Sigmoid colon (tissue), 7 donors: Measurements from ENCODE around the gene ACP2. TPM values are rescaled to one million over a fixed set of nuclear protein-coding genes. Genes with fewer than 3 reads are reported as not detected.
A peak's percentile ranks its signal among the peaks of the same experiment; 100 is the strongest.

Source experiments
- DNase-seq: peaks from one replicate; pipeline ENCODE4 v3.0.0-alpha.2; 2019
- H3K27ac ChIP-seq, 4 donors: fragments of 200-600 bp; sonication (generic); one replicate each; pipeline ENCODE4 v1.5.1; 2016 to 2019; ENCODE audit warnings: mild to moderate bottlenecking in 1 of 4
- H3K27me3 ChIP-seq, 3 donors: fragments of 200-600 bp; sonication (generic); one replicate each; pipeline ENCODE4 v1.5.1; 2019; ENCODE audit warnings: mild to moderate bottlenecking in 1 of 3
- H3K36me3 ChIP-seq, 4 donors: fragments of 200-600 bp; sonication (generic); one replicate each; pipeline ENCODE4 v1.5.1; 2016 to 2019
- H3K4me1 ChIP-seq, 4 donors: fragments of 200-600 bp; sonication (generic); one replicate each; pipeline ENCODE4 v1.5.1; 2017 to 2019
- H3K4me3 ChIP-seq, 4 donors: fragments of 200-600 bp; sonication (generic); one replicate each; pipeline ENCODE4 v1.5.1; 2017 to 2019; ENCODE audit warnings: mild to moderate bottlenecking in 2 of 4, moderate library complexity in 1 of 4
- H3K9me3 ChIP-seq, 4 donors: fragments of 200-600 bp in 3 of 4; sonication (generic) in 3 of 4; one replicate each; pipeline versions ENCODE4 v1.5.1 to v1.6.1; 2013 to 2019
- EP300 ChIP-seq, 4 donors: sonication (generic); formaldehyde crosslinking; IDR thresholded peaks; one replicate each; pipeline ENCODE4 v1.6.1; 2017; ENCODE audit warnings: antibody characterized with exemption in 4 of 4
- POLR2A ChIP-seq, 2 donors: fragments of 450-650 bp; IDR thresholded peaks; one replicate each; pipeline ENCODE4 v1.6.1; 2016; ENCODE audit warnings: antibody characterized with exemption in 2 of 2, mild to moderate bottlenecking in 2 of 2, moderate library complexity in 2 of 2
- POLR2AphosphoS5 ChIP-seq, 4 donors: sonication (generic); formaldehyde crosslinking; IDR thresholded peaks; one replicate each; pipeline ENCODE4 v1.6.1; 2017; ENCODE audit warnings: antibody characterized with exemption in 4 of 4
- WGBS, 2 donors: extraction: QIAGEN DNeasy Blood & Tissue Kit; methylation state at CpG; one replicate each; pipeline ENCODE4 v1.1.7; 2013; 5-methylcytosine and 5-hydroxymethylcytosine counted together
- intact Hi-C: fragments of 100-400 bp; cut with DNase I; formaldehyde crosslinking; loops from one replicate; pipeline ENCODE4 v1.15.1; 2023
- polyA plus RNA-seq, 3 donors: library from polyadenylated mRNA; stranded (reverse); fragments of 200-250 nt; gene quantifications; one replicate each; pipeline ENCODE4 v1.2.3, GENCODE V29; 2013
- total RNA-seq, 4 donors: library from RNA; depleted of rRNA; stranded (reverse); fragments of >200 nt; gene quantifications; one replicate each; pipeline ENCODE4 v1.1.0, GENCODE V29; 2016
- TF ChIP-seq, protein P1 (sequence below), 4 experiments: fragments of 450-650 bp in 3 of 4; fragments of 200-600 bp in 1 of 4; IDR thresholded peaks; one replicate each; pipeline ENCODE4 v1.5.1; 2016 to 2019; ENCODE audit warnings: antibody characterized with exemption in 4 of 4, mild to moderate bottlenecking in 3 of 4, moderate library complexity in 2 of 4
- donor health status: healthy with polysubstance abuse.
- donor health status: Bipolar disorder and iron deficiency.
- donor health status: healthy.

The ACP2 gene, protein sequence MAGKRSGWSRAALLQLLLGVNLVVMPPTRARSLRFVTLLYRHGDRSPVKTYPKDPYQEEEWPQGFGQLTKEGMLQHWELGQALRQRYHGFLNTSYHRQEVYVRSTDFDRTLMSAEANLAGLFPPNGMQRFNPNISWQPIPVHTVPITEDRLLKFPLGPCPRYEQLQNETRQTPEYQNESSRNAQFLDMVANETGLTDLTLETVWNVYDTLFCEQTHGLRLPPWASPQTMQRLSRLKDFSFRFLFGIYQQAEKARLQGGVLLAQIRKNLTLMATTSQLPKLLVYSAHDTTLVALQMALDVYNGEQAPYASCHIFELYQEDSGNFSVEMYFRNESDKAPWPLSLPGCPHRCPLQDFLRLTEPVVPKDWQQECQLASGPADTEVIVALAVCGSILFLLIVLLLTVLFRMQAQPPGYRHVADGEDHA
- total RNA-seq (10 to 100 TPM; 30.7 to 54.0 (median 34.9) TPM), polyA plus RNA-seq (10 to 100 TPM; 15.6 to 50.9 (median 25.4) TPM)

DNA sequence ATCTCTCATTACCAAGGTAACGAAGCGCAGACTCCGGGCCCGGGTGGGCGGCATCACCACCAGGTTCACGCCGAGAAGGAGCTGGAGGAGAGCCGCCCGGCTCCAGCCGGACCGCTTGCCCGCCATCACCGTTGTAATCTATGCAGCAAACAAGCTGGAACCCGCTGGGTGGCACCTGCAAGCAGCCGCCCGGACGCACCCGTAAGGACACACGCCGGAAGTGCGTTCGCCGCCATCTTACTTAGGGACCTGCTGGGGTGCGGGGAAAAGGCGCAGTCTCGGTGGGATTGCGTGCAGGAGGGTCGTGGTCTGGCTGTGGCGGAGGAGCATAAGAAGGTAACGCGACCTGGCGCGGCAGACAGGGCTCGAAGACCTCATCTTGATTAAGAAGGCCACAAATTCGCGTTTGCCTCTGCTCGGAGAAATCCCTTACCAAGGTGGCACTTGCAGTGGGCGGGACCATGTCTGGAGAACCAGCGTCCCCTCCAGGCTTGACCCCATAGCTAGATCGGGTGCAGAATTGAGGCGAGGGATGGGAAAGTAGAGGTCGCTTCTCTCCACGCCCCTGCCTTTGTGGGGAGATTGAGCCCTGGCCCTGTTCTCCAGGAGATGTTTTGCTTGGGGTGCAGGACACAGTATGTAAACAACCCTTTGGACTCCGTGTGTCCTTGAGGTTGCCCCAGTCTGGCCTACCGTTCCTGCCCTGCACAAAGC, at the start of gene ACP2:
Gene ACP2 (minus strand): TSS at position 151 of the 714 bp plus-strand sequence. CDS start 25 bp downstream, at position 126.
- DNase-seq = peak; percentile 94
- H3K4me1 ChIP-seq = peaks cover 0 to 29% (median 25%) of the 10 kb centered on the region in 4 donors
- 0 to 1% methylated on average over 45 of the region's 45 CpGs for WGBS, 2 donors

DNA sequence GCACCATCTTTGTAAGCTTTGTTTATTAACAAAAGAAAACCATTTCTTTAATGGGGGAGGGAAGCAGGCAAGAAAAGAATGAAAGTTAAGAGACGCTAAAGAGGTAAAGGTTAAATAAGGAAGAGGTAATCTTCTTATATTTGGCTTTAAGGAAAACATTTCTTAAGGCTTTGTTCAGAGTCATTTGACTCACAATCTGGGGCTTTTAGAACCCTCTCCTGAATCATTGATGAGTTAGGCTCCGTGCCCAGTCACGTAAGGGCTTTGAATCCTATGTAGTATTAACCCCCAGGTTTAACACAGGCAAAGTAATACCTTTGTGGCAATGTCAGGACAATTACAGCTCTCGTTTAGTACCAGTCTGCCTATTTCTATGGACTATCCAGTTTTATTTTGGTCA, 47.4 kb upstream of the ACP2 start:
- peaks cover 0 to under 1% (median 0%) of the 10 kb centered on the region in 4 donors for H3K4me1 ChIP-seq
- TF ChIP-seq POLR2AphosphoS5 (IDR thresholded peaks at IDR 0.05) (no peak), POLR2A (IDR thresholded peaks at IDR 0.05) (no peak), EP300 (IDR thresholded peaks at IDR 0.05) (no peak)
- TF ChIP-seq, protein P1, sequence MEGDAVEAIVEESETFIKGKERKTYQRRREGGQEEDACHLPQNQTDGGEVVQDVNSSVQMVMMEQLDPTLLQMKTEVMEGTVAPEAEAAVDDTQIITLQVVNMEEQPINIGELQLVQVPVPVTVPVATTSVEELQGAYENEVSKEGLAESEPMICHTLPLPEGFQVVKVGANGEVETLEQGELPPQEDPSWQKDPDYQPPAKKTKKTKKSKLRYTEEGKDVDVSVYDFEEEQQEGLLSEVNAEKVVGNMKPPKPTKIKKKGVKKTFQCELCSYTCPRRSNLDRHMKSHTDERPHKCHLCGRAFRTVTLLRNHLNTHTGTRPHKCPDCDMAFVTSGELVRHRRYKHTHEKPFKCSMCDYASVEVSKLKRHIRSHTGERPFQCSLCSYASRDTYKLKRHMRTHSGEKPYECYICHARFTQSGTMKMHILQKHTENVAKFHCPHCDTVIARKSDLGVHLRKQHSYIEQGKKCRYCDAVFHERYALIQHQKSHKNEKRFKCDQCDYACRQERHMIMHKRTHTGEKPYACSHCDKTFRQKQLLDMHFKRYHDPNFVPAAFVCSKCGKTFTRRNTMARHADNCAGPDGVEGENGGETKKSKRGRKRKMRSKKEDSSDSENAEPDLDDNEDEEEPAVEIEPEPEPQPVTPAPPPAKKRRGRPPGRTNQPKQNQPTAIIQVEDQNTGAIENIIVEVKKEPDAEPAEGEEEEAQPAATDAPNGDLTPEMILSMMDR (IDR thresholded peaks at IDR 0.05) = no peak
- H3K36me3 ChIP-seq = peaks cover 50 to 98% (median 70%) of the 10 kb centered on the region in 4 donors
- H3K4me3 ChIP-seq = no peak overlapping the region
- peaks cover 0 to 13% (median 8%) of the 10 kb centered on the region in 4 donors for H3K9me3 ChIP-seq
- no peaks in the 10 kb centered on the region for H3K27me3 ChIP-seq
- intact Hi-C loops = no loop called here
- no peak for DNase-seq
- WGBS, 2 donors = 92 to 93% methylated on average over 4 of the region's 4 CpGs
- no peak overlapping the region for H3K27ac ChIP-seq

More for the DNA sequence above, at the start of gene ACP2:
- Histone ChIP-seq H3K27me3 (no peaks in the 10 kb centered on the region), H3K9me3 (no peaks in the 10 kb centered on the region), H3K36me3 (peaks cover 7 to 22% (median 19%) of the 10 kb centered on the region in 4 donors), H3K27ac (peak within 1 kb of the TSS; percentile 82 to 88 (median 85)), H3K4me3 (peak within 1 kb of the TSS; percentile 72 to 79 (median 77))
- peak; percentile 36 to 47 for TF ChIP-seq POLR2A (IDR thresholded peaks at IDR 0.05)
- TF ChIP-seq POLR2AphosphoS5 (IDR thresholded peaks at IDR 0.05) = peak; percentile 68 to 80 (median 77)
- no peak for TF ChIP-seq EP300 (IDR thresholded peaks at IDR 0.05)
- TF ChIP-seq, protein P1 (IDR thresholded peaks at IDR 0.05) = peak in 2 of 4 experiments; percentile 10 to 20
- intact Hi-C loops = loop anchor here (5.0 kb wide), 2 partner anchors 62 to 312 kb away; partner anchors contain the start of genes CSTPP1 and PACSIN3

DNA sequence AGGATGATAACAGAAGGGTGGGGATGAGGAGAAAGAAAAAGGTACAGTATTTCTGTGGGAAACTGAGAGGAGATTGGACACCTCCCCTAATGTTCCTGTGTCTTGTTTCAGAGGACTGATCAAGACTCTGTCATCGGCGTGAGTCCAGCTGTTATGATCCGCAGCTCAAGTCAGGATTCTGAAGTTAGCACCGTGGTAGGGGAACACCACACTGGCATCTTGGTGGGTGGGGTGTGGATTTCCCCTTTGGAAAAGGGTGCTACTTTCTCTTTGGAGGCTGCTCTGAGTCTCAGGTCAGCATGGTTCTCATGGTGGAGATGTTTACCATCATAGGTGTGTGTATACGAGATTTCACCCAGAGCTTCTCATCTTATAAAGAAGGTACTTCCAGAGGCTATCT, 46.8 kb upstream of the ACP2 start:
- TF ChIP-seq, protein P1 (IDR thresholded peaks at IDR 0.05) = no peak
- TF ChIP-seq POLR2AphosphoS5 (IDR thresholded peaks at IDR 0.05) (no peak), EP300 (IDR thresholded peaks at IDR 0.05) (no peak), POLR2A (IDR thresholded peaks at IDR 0.05) (no peak)
- Histone ChIP-seq H3K27me3 (no peaks in the 10 kb centered on the region), H3K4me1 (peaks cover 0 to 6% (median 0%) of the 10 kb centered on the region in 4 donors), H3K36me3 (peaks cover 50 to 98% (median 72%) of the 10 kb centered on the region in 4 donors), H3K27ac (no peak overlapping the region), H3K4me3 (no peak overlapping the region), H3K9me3 (peaks cover 0 to 13% (median 8%) of the 10 kb centered on the region in 4 donors)
- no peak for DNase-seq
- intact Hi-C loops = no loop called here
- WGBS, 2 donors = 89 to 96% methylated on average over 5 of the region's 5 CpGs

DNA sequence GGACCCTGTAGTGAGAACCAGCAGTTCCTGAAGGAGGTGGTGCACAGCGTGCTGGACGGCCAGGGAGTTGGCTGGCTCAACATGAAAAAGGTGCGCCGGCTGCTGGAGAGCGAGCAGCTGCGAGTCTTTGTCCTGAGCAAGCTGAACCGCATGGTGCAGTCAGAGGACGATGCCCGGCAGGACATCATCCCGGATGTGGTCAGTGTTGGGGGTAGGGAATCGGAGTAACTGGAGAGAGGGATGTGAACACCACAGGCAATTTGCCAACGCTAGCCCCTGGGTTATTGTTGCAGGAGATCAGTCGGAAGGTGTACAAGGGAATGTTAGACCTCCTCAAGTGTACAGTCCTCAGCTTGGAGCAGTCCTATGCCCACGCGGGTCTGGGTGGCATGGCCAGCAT, 41.2 kb upstream of the ACP2 start:
- intact Hi-C loops = no loop called here
- Histone ChIP-seq H3K27me3 (no peaks in the 10 kb centered on the region), H3K4me1 (peaks cover 0 to 6% (median 0%) of the 10 kb centered on the region in 4 donors), H3K4me3 (no peak overlapping the region), H3K27ac (no peak overlapping the region), H3K9me3 (no peaks in the 10 kb centered on the region), H3K36me3 (peaks cover 66 to 98% (median 74%) of the 10 kb centered on the region in 4 donors)
- WGBS, 2 donors = 95 to 97% methylated on average over 15 of the region's 15 CpGs
- DNase-seq = peak; percentile 48
- TF ChIP-seq EP300 (IDR thresholded peaks at IDR 0.05) (no peak), POLR2A (IDR thresholded peaks at IDR 0.05) (no peak), POLR2AphosphoS5 (IDR thresholded peaks at IDR 0.05) (no peak)
- TF ChIP-seq, protein P1 (IDR thresholded peaks at IDR 0.05) = no peak
